ENCODE measurements around the gene CNOT3. TPM values are rescaled to one million over a fixed set of nuclear protein-coding genes. Genes with fewer than 3 reads are reported as not detected.

The CNOT3 gene
- total RNA-seq, 1 experiment from 2014 or later: 91.2 TPM

DNA sequence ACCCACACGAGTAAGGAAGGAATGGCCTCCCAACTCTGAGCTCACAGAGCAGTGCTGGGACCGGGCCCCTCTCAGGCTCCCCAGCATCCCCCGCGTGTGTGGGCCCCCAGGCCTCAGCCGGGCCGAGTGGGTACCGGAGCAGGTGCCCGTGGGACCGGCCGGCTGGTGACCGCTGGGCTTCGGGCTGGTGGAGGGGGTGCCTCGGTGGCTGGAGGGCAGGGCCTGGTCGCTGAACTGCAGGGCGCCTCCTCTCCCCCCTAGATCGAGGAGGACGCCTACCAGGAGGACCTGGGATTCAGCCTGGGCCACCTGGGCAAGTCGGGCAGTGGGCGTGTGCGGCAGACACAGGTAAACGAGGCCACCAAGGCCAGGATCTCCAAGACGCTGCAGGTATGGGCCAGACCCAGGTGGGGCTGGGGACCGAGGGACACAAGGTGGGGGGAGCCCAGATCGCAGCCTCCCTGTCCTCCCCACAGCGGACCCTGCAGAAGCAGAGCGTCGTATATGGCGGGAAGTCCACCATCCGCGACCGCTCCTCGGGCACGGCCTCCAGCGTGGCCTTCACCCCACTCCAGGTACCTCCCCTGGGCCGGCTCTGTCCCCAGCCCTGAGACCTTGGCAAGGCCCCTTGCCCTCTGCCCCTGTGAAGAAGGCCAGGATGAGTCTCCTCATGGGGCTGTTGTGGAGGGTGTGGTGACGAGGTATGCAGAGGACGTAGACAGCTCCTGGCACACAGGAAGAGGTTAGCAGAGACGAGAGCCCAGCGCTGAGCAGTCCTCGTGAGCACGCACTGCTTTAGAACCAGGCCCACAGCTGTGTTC lies 8.6 kb upstream of the CNOT3 start:
- Histone ChIP-seq H2BK5ac (ENCODE audit: insufficient read length, low read length) (no peak overlapping the region), H3K23ac (ENCODE audit: insufficient read length, low read depth, low read length) (no peak overlapping the region), H3K27me3 (ENCODE audit: insufficient read depth, low read length) (no peaks in the 10 kb centered on the region), H4K91ac (ENCODE audit: insufficient read length, low read depth, low read length) (no peak overlapping the region), H3K18ac (ENCODE audit: insufficient read length, low read depth, low read length) (no peak overlapping the region), H2BK120ac (ENCODE audit: low read depth, low read length, poor library complexity, severe bottlenecking) (no peak overlapping the region), H3K9me3 (ENCODE audit: control insufficient read depth, low read depth, low read length) (peaks cover 4% of the 10 kb centered on the region), H3K4me1 (ENCODE audit: insufficient read depth, low read length) (no peaks in the 10 kb centered on the region), H4K20me1 (ENCODE audit: control insufficient read depth, insufficient read depth, insufficient read length) (peaks cover 3% of the 10 kb centered on the region), H3K27ac (ENCODE audit: insufficient read length, low read depth, low read length) (no peak overlapping the region), H3K23me2 (ENCODE audit: insufficient read length, low read depth, low read length, poor library complexity, severe bottlenecking) (peaks cover 4% of the 10 kb centered on the region), H3T11ph (ENCODE audit: low read length) (no peak overlapping the region), H3K4ac (ENCODE audit: low read depth, low read length) (no peak overlapping the region), H2BK15ac (ENCODE audit: low read depth, low read length) (no peak overlapping the region), H2AFZ (ENCODE audit: low read length) (no peak overlapping the region), H3K79me2 (ENCODE audit: insufficient read depth, low read length) (no peaks in the 10 kb centered on the region), H3K4me2 (ENCODE audit: insufficient read depth, insufficient read length, low read length) (no peak overlapping the region), H3K9ac (ENCODE audit: extremely low read depth, insufficient read length, low read length) (no peak overlapping the region), H4K8ac (replicated peaks; ENCODE audit: insufficient read length, low read depth, low read length) (no peak overlapping the region), H2BK12ac (ENCODE audit: insufficient read length, low read depth, low read length) (no peak overlapping the region), H3K79me1 (ENCODE audit: insufficient read depth, low read depth, low read length, poor library complexity, severe bottlenecking) (peaks cover 4% of the 10 kb centered on the region), H2BK20ac (ENCODE audit: low read depth, low read length, poor library complexity, severe bottlenecking) (no peak overlapping the region), H2AK5ac (ENCODE audit: insufficient read length, low read length) (no peak overlapping the region), H3K56ac (ENCODE audit: insufficient read length, low read depth, low read length) (no peak overlapping the region), H3K14ac (ENCODE audit: insufficient read depth, low read length) (no peak overlapping the region), H4K5ac (ENCODE audit: insufficient read length, low read depth, low read length) (no peak overlapping the region)
- no peak for DNase-seq
- no CpG with 5 or more reads among the region's 41 CpGs for WGBS (ENCODE audit: extremely low coverage, insufficient read length, low lambda C conversion rate)
- H3K4me1 Mint-ChIP-seq: no peaks in the 10 kb centered on the region
- peaks cover 34 to 77% (median 63%) of the 10 kb centered on the region in 3 experiments; a peak in 6 of 7 replicates for H3K36me3 Mint-ChIP-seq (ENCODE audit: insufficient read depth in 1 of 3, low read depth in 3 of 3)
- TF ChIP-seq, protein P1, sequence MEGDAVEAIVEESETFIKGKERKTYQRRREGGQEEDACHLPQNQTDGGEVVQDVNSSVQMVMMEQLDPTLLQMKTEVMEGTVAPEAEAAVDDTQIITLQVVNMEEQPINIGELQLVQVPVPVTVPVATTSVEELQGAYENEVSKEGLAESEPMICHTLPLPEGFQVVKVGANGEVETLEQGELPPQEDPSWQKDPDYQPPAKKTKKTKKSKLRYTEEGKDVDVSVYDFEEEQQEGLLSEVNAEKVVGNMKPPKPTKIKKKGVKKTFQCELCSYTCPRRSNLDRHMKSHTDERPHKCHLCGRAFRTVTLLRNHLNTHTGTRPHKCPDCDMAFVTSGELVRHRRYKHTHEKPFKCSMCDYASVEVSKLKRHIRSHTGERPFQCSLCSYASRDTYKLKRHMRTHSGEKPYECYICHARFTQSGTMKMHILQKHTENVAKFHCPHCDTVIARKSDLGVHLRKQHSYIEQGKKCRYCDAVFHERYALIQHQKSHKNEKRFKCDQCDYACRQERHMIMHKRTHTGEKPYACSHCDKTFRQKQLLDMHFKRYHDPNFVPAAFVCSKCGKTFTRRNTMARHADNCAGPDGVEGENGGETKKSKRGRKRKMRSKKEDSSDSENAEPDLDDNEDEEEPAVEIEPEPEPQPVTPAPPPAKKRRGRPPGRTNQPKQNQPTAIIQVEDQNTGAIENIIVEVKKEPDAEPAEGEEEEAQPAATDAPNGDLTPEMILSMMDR (conservative IDR thresholded peaks at IDR 0.05): no peak
- H3K9me3 Mint-ChIP-seq: peaks cover 6 to 7% of the 10 kb centered on the region in 2 experiments; a peak in 4 of 5 replicates
- H3K4me3 Mint-ChIP-seq: no peak overlapping the region
- no peak overlapping the region for H3K27ac Mint-ChIP-seq
- H3K27me3 Mint-ChIP-seq (ENCODE audit: low read depth): peaks cover 1% of the 10 kb centered on the region; the same call in 1 of the 2 replicates

Data from H9 (cell line).